HG02610 (cell line): ENCODE data around the gene GTF2A1.
"Not testable (repeated sequence)": the region's sequence is repeated elsewhere in the genome, so short reads cannot be mapped to it uniquely, and the experiment has no call there.

Experiments
- ATAC-seq: cut with Tn5 transposase; IDR thresholded peaks from one replicate; pipeline ENCODE4 v1.9.1; 2021; ENCODE audit warnings: mild to moderate bottlenecking, moderate library complexity; ENCODE audit not compliant: unreplicated experiment

The GTF2A1 gene

DNA sequence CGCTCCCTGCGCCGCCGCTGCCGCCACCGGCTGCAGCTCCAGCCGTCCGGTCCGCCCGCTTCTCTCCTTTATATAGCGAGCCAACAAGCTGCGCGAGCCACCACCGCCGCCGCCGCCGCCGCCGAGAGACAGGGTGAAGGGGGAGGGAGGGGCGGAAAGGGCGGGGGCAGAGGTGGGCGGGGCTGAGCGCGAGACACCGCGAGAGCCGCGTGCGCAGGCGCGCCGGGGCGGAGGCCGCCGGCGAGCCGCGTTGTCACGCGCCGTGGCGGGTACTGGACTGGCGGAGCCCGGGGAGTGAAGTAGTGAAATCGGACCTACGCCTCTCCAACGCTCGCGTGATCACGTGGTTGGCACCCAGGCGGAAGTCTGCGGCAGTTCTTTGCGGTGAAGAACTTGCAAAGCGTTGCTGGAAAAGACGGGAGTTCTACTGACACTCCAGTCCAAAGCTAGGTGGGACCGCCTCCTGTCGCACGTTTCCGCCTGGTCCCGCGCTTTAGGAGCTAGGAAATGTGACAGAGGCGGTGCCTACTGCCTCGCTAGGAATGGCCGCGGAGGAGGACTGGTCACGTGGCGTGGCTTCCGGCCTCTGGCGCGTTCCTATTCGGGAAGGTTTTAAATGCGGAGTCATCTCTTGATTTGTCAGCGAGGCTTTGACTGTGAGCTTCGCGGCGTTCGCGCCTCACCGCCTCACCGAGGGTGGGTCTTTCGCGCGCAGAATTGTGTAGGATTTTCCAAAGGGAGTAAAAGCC is at the start of gene GTF2A1:
Gene GTF2A1, minus strand, starts transcription at position 130 of the 749 bp plus-strand sequence. CDS start 441 bp downstream, outside the sequence.
- ATAC-seq = peak; percentile 80

DNA sequence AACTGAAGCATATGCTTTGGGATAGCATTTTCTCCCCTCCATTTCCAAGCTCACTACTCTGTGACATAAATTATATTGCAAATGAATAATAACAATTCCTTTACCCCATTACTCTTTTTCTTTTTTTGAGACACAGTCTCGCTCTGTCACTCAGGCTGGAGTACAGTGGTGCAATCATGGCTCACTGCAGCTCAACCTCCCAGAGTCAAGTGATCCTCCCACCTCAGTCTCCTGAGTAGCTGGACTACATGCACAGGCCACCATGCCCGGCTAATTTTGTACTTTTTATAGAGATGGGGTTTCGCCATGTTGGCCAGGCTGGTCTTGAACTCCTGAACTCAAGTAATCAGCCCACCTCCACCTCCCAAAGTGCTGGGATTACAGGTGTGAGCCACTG is 49.2 kb upstream of the GTF2A1 start:
- ATAC-seq = no peak

DNA sequence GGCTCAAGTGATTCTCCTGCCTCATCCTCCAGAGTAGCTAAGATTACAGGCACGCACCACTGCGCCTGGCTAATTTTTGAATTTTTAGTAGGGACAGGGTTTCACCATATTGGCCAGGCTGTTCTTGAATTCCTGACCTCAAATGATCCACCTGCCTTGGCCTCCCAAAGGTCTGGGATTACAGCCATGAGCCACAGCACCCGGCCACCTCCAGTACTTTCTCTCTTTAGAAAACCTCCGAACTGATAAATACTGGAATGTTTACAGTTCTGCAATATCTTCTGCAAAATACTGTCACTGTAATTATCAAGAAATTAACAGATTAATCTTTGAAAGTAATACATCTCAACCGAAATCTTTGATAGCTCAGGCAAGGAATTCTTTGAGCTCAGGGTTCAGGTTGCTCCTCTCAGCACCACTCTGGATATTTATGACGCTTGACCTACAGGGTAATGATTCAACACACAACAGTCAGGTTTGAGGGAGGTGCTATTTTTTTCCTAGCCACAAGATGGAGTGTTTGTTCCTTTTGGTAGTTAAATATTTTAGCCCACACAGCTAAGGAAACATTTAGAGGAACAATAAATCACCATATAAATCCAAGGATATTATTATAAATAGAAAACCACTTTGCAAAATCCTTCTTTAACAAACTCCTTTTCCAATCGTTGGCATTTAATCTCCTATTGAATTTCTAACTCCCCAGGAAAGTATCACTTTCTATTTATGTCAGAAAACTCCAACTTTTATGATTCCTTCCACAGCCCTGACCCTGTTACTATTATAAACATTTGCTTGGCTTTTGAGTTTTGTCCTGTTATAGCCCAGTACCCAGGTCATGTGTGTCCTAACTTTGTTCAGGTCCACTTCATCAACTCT is 48.6 kb upstream of the GTF2A1 start:
- ATAC-seq = peak; percentile 65

DNA sequence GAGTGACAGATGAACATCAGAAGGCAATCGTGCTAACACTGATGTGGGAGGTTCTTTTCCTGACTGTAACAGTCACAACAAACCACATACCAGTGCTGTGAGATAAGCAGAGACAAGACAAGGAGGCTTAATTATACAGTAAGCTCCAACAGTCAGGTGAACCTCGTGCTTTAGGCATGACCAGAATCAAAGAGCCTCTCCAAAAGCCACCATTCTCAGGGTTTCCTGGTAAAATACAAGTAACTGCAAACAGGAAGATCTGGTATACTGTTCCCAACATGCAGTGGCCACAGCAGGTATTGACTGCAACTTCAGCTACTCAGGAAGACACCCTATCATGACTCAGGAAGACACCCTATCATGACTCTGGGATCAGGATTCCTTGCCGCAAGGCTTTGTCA is 47.3 kb upstream of the GTF2A1 start:
- no peak for ATAC-seq

DNA sequence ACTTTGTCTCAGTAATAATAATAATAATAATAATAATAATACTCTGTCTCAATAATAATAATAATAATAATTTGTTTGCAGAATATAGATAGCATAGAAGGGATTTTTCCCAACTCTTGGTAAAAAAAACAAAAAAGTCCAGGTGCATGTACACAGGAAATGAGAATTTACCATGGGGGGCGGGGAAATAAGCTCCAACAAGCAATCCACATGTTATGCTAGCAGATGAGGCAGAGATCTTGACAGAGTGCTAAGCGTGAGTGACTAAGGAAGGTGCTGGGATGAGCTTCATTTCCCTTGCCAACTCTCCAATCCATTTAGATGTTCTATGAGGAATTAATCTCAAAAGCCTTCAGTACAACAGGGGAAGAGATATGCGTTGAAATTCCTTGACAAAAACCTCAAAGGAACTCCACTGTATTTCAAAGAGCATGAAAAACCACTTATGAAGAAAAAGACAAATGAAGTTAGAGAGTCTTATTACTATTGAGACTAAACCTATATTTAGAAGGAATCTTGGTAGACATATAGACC is 44.9 kb upstream of the GTF2A1 start:
- ATAC-seq = no peak

DNA sequence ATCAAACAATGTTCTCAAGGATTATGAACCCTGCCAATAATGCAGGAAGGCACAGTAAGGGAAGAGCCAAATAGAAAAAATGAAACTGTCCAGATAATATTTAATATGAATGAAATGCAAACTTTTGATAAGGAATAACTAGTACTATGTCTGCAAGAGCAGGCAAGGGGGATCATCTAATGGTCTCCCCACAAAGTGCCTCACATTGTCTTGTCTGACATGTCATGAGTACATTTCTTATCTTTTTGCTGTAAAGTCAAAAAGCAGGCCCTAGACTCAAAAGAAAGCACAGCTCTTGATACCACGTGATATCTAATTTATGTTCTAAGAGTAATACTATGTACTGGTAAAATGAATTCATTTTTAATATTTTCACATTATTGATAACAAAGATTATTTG is 43.9 kb upstream of the GTF2A1 start:
- ATAC-seq = no peak

DNA sequence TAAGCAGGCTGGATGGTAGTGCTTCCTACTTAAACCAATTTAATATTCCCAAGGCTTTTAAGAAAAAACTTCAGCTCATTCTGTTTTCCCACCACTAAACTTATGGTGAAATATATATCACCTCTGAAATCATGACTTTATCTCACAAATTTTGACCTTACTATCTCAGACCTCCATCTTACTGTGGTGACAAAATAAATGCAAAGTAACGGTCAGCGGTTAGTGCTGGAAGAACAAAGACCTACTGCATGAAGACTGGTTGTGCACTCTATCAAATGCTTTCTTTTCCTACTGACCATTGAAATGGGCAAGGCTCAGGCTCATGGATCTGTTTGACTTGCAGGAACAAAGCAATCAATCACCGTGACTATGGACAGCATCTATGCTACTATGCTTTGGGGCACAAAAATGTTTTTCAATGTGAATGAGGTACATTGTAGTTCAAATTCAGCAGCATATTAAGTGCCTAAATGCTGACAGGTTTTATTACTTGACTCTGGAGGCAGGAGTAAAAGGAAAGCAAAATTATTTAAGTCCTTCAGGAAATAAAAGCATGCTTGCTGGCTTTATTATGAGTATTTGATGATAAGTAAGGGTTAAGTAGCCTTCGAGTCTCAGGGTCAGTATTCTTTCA is 43.1 kb upstream of the GTF2A1 start:
- no peak for ATAC-seq

DNA sequence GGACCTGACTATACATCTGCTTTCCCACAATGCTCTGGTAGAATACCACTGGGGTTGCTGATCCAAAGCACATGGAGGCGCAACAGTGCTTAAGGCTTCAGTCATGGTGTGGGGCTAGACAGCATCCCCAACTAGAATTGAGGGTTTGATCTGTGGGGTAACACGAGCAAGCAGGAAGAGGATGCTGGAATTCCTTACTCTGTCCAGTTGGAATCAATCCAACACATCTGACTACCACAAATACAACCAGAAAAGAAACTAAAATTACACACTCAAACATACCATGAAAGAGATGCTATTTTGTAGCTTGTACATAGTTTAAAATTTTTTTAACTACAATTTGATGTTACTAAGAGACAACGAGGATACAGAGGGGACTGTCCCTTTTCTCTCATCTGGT is 40.4 kb upstream of the GTF2A1 start:
- ATAC-seq = no peak

DNA sequence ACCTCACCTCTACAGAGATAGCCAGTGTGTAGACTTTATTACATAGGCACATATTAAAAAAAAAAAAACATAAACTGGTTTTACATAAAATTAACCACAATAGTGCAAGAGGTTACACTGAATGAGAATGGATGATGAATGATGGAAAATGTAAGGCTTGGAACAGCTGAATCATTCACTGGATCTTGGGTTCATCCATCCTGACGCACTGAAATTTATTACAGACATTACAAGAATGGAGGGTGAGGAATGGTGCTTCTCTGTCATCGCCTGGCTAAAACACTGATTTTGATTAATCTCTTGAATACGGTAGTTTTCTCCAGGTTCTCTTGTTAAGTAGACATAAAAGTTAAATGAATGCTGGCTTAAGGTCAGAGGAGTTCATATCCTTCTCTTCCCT is 40.0 kb upstream of the GTF2A1 start:
- ATAC-seq = no peak

DNA sequence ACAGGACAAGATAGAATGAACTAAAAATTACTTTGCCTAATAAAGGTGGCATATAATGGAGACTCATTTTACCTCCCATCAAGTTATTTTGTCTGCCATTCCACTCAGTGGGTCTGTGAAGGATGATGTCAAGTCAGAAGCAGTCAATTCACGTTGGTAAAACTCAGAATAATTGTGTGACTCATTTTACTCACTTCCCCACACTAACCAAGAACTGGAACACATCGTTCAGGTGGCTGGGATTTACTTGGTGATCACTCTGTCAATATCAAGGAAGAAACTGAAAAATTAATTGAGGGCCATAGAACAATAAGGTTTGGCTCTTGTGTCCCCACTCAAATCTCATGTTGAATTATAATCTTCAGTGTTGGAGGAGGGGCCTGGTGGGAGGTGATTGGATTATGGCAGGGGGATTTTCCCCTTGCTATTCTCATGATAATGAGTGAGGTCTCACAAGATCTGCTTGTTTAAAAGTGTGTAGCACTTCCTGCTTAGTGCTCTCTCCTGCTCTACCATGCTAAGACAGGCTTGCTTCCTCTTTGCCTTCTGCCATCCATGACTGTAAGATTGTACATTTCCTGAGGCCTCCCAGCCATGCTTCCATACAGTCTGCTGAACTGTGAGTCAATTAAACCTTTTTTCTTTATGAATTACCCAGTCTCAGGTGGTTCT is 35.7 kb upstream of the GTF2A1 start:
- ATAC-seq = peak; percentile 87

DNA sequence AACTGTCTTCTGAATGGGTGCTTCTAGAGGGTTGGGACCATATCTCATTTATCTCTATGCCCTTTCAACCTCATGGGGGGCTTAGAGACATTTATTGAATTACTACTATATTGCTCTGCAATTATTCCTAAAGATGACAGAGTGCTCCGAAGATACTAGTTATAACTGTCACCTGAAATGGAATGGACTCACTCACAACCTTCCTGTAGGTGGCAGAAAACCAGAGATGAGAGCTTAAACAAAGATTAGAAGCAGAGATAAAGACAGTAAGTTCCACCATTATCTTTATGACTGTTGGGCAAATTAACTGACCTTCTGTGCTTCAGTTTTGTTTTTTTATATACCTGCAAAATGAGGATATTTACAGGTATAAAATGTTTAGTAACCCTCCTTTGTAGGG is 31.5 kb upstream of the GTF2A1 start:
- ATAC-seq = no peak

DNA sequence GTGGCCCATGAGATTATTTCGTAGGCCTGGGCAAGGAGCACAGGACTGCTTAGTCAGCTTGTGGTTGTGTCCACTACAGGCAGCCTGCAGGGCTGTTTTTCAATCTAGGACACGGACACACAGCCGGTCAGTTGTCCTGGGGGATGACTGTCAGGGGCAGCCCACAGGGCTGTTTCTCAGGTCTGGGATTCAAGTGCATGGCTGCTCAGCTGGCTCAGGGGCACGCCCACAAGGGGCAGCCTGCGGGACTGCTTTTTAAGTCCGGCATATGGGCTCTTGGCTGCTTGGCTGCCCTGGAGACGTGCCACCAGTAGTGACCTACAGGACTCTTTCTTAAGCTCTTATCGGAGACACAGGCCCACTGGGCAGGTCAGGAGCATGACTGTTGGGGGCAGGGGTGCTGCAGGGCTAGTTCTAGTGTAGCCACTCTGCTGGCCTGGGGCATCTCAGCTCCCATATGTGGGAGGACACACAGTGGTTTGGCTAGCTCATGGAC is 26.6 kb upstream of the GTF2A1 start:
- no peak for ATAC-seq

DNA sequence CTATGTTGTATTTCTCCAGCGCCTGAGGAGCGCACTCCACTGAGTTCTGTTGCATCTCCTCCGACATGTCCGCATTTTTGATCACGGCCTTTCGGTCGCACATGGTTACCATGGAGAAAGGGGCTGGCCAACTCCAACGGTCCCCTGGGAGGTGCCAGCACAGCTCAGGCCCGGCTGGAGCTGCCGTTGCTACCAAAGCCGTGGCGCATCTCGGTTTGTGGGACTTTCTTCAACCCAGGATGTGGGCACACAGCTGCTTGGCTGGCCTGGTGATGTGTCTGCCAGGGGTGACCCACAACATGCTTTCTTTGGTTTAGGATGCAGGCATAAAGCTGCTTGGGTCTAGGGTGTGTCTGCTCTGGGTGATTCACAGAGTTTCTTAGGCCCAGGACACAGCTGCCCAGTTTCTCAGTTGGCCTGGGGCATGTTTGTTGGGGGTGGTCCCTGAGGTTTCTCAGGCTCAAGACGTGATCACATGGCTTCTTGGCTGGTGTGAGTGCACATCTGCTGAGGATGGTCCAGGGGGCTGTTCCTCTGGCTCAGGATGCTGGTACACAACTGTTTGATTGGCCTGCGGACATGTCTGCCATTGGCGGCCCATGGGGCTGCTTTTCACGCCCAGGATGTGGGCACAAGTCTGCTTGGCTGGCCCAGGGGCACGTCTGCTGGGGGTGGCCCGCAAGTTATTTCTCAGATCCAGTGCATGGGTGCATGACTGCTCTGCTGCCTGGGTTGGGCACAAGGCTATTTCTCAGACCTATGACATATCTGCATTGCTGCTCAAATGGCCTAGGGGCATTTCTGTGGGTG is 25.9 kb upstream of the GTF2A1 start:
- ATAC-seq = no peak

DNA sequence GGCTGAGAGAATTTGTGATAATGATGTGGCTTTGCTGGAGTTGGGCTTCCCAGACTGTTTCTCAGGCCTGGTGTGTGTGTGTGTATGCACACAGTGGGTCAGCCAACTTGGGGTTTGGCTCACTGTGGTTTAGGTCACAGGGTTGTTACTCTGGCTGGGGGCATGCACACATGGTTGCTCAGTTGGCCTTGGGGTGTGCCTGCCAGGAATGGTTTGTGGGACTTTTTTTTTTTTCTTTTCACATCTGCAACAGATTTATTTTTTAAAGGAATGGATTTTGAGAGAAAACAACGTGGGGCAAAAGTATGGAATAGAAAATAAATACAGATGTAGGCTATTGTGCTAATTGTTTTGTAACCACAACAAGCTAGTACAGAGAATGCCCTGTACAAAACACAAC is 25.0 kb upstream of the GTF2A1 start:
- ATAC-seq = no peak

DNA sequence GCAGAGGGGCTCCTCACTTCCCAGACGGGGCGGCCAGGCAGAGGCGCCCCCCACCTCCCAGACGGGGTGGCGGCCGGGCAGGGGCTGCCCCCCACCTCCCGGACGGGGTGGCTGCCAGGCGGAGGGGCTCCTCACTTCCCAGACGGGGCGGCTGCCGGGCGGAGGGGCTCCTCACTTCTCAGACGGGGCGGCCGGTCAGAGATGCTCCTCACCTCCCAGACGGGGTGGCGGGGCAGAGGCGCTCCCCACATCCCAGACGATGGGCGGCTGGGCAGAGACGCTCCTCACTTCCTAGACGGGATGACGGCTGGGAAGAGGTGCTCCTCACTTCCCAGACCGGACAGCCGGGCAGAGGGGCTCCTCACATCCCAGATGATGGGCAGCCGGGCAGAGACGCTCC is 23.7 kb upstream of the GTF2A1 start:
- not testable (repeated sequence) for ATAC-seq

DNA sequence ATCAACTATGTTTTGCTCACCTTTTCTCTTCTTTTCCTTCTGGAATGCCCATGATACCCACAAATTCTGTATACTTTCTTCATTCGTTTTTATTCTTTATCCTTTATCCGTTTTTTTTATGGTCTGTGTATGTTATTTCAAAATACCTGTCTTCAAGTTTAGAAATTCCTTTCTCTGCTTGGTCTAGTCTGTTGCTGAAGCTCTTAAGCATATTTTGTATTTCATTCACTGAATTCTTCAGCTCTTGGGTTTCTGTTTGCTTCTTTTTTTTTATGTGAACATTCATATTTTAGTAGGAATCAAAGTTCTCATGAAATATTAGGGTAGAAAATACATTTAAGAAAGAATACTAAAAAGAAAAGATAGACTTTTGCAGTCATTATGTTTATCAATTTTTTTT is 22.7 kb upstream of the GTF2A1 start:
- no peak for ATAC-seq

DNA sequence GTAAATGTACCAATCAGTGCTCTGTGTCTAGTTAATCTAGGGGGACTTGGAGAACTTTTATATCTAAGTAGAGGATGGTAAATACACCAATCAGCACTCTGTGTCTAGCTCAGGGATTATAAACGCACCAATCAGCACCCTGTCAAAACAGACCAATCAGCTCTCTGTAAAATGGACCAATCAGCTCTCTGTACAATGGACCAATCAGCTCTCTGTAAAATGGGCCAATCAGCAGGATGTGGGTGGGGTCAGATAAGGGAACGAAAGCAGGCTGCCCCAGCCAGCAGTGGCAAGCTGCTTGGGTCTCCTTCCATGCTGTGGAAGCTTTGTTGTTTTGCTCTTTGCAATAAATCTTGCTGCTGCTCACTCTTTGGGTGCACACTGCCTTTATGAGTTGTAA is 16.1 kb upstream of the GTF2A1 start:
- not testable (repeated sequence) for ATAC-seq

DNA sequence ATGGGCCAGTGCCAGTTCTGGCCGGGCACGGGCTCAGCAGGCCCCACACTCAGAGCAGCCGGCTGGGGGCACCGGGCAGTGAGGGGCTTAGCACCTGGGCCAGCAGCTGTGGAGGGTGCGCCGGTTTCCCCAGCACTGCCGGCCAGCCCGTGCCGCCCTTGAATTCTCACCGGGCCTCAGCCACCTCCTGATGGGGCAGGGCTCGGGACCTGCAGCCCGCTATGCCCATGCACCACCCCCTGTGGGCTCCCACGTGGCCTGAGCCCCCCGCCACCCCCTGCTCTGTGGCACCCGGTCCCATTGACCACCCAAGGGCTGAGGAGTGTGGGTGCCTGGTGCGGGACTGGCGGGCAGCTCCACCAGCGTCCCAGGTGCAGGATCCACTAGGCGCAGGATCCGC is 15.4 kb upstream of the GTF2A1 start:
- ATAC-seq = no peak

DNA sequence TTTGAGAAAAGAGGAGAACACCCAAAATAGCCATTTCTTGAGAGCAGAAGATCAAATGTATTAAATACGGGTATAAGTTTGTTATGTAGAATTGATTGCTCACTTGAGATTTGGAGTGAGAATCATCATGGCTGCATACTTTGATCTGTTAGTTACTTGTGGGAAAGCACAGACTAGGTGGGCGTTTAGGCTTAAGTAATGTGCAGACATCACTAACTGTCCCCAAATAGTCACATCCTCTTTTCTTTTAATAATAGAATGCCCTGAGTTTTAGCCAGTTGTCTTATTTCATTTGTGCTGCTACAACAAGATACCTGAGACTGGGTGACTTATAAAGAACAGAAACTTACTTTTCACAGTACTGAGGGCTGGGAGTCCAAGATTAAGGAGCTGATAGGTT is 14.3 kb upstream of the GTF2A1 start:
- peak; percentile 64 for ATAC-seq

DNA sequence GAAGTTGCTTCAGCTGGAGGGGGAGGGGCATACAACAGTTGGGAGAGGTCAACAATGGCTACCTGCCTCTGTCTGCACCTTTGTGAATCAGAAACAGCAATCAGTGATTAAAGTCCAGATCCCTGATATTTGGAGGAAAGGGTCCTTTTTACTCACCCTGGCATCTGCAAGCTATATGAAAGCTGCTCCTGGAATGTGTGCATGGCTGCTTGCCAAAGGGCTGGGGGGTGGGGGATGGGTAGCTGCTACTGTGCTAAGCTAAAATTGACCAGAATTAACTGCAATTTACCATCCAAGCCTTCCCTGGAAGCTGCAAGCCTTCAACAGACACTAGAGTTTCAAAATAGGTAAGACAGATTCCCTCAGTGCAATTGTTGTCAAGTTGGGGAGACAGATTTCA is 13.5 kb upstream of the GTF2A1 start:
- no peak for ATAC-seq
